HEK293 (cell line): Measurements from ENCODE around the gene ZSCAN9.

Experiments used
- CTCF ChIA-PET: fragments of 350-600 bp; formaldehyde crosslinking; extraction: SDS; loops from one replicate; lab custom pipeline; 2021; ENCODE audit warnings: antibody characterized with exemption; lab: Yijun Ruan, JAX
- POLR2A ChIA-PET: fragments of 300-600 bp; formaldehyde crosslinking; extraction: SDS; loops from one replicate; lab custom pipeline; 2020; ENCODE audit warnings: antibody characterized with exemption, inconsistent platforms; lab: Yijun Ruan, JAX
- H3K27ac ChIP-seq: fragments of 200-500 bp; sonication (Bioruptor generic); 2 replicates; pipeline ENCODE4 v1.5.1; 2014; ENCODE audit warnings: low read depth, low read length, control low read depth, inconsistent platforms; ENCODE audit errors: extremely low read depth
- H3K36me3 ChIP-seq, 2 experiments: fragments of 200-500 bp in 1 of 2; sonication (Bioruptor generic) in 1 of 2; 1 replicate in 1 of 2; 2 replicates in 1 of 2; pipeline ENCODE4 v1.5.1; 2014 to 2017; ENCODE audit warnings: inconsistent platforms in 2 of 2, low read length in 2 of 2; ENCODE audit not compliant: control insufficient read depth in 2 of 2, insufficient read depth in 1 of 2
- H3K4me1 ChIP-seq: fragments of 200-500 bp; sonication (Bioruptor generic); 2 replicates; pipeline ENCODE4 v1.5.1; 2014; ENCODE audit warnings: mild to moderate bottlenecking, low read length, inconsistent platforms; ENCODE audit not compliant: control insufficient read depth, insufficient read depth
- H3K4me3 ChIP-seq: 2 replicates; pipeline ENCODE4 v1.5.1; 2011; ENCODE audit warnings: low read depth, mild to moderate bottlenecking, control low read depth, low read length, moderate library complexity
- H3K9me3 ChIP-seq: fragments of 200-500 bp; sonication (Bioruptor generic); 2 replicates; pipeline ENCODE4 v1.5.1; 2014; ENCODE audit warnings: low read depth, low read length, inconsistent platforms; ENCODE audit not compliant: control insufficient read depth, insufficient read depth
- PRDM1 ChIP-seq: fragments of 450-650 bp; formaldehyde crosslinking; IDR thresholded peaks from 2 replicates; pipeline ENCODE4; 2016; ENCODE audit warnings: missing biosample characterization, missing genetic modification characterization
- SCRT1 ChIP-seq: fragments of 450-650 bp; formaldehyde crosslinking; IDR thresholded peaks from 2 replicates; pipeline ENCODE4 v1.5.1; 2016; ENCODE audit warnings: missing biosample characterization, missing genetic modification characterization, borderline replicate concordance
- SCRT2 ChIP-seq: fragments of 450-650 bp; formaldehyde crosslinking; IDR thresholded peaks from 2 replicates; pipeline ENCODE4 v1.5.1; 2016; ENCODE audit warnings: missing biosample characterization, missing genetic modification characterization
- ZBTB7A ChIP-seq: fragments of 450-650 bp; formaldehyde crosslinking; IDR thresholded peaks from 2 replicates; pipeline ENCODE4 v1.5.1; 2016; ENCODE audit warnings: low read depth, missing biosample characterization, missing genetic modification characterization
- ZFP37 ChIP-seq: fragments of 450-650 bp; formaldehyde crosslinking; IDR thresholded peaks from 2 replicates; pipeline ENCODE4 v1.5.1; 2016; ENCODE audit warnings: missing biosample characterization, missing genetic modification characterization
- ZNF10 ChIP-seq: fragments of 450-650 bp; formaldehyde crosslinking; IDR thresholded peaks from 2 replicates; pipeline ENCODE4 v1.5.1; 2017; ENCODE audit warnings: missing biosample characterization, missing genetic modification characterization
- ZNF24 ChIP-seq: fragments of 450-650 bp; formaldehyde crosslinking; IDR thresholded peaks from 2 replicates; pipeline ENCODE4 v1.5.1; 2016; ENCODE audit warnings: missing biosample characterization, missing genetic modification characterization
- ZNF335 ChIP-seq: fragments of 450-650 bp; formaldehyde crosslinking; conservative IDR thresholded peaks from 2 replicates; pipeline ENCODE4 v1.5.1; 2016; ENCODE audit warnings: missing biosample characterization, missing genetic modification characterization
- ZNF366 ChIP-seq: fragments of 450-650 bp; formaldehyde crosslinking; conservative IDR thresholded peaks from 2 replicates; pipeline ENCODE4 v1.5.1; 2016; ENCODE audit warnings: missing biosample characterization, missing genetic modification characterization
- ZNF423 ChIP-seq: fragments of 450-650 bp; formaldehyde crosslinking; IDR thresholded peaks from 2 replicates; pipeline ENCODE4 v1.5.1; 2016; ENCODE audit warnings: missing biosample characterization, missing genetic modification characterization
- ZNF48 ChIP-seq: fragments of 450-650 bp; formaldehyde crosslinking; IDR thresholded peaks from 2 replicates; pipeline ENCODE4 v1.5.1; 2016; ENCODE audit warnings: missing biosample characterization, missing genetic modification characterization
- ZNF623 ChIP-seq: fragments of 450-650 bp; formaldehyde crosslinking; IDR thresholded peaks from 2 replicates; pipeline ENCODE4 v1.5.1; 2016; ENCODE audit warnings: missing biosample characterization, missing genetic modification characterization
- ZSCAN23 ChIP-seq: fragments of 450-650 bp; formaldehyde crosslinking; IDR thresholded peaks from 2 replicates; pipeline ENCODE4 v1.5.1; 2016; ENCODE audit warnings: missing biosample characterization, missing genetic modification characterization
- TF ChIP-seq, protein P1 (sequence below): fragments of 450-650 bp; IDR thresholded peaks from 2 replicates; pipeline ENCODE4 v1.5.1; 2018; ENCODE audit warnings: missing biosample characterization, mild to moderate bottlenecking, missing genetic modification characterization

ZSCAN9 gene

GRCh38 chr6:28220257-28221133, 4.6 kb upstream of the ZSCAN9 start:
- Histone ChIP-seq H3K36me3 (no peaks in the 10 kb centered on the region), H3K9me3 (no peaks in the 10 kb centered on the region), H3K4me3 (no peak overlapping the region), H3K27ac (no peak overlapping the region), H3K4me1 (peaks cover 3% of the 10 kb centered on the region)
- ChIA-PET CTCF (interaction anchor here (0.5 to 1.4 kb wide), 5 partner anchors 45 to 891 kb away, joined by 3 to 4 read pairs (median 3); no protein-coding TSS in a partner anchor), POLR2A (interaction anchor here (0.6 to 2.0 kb wide), 4 partner anchors 46 to 79 kb away, joined by 3 to 5 read pairs (median 4); partner anchors contain the start of genes ZKSCAN8 and ZSCAN26)
- TF ChIP-seq, protein P1, sequence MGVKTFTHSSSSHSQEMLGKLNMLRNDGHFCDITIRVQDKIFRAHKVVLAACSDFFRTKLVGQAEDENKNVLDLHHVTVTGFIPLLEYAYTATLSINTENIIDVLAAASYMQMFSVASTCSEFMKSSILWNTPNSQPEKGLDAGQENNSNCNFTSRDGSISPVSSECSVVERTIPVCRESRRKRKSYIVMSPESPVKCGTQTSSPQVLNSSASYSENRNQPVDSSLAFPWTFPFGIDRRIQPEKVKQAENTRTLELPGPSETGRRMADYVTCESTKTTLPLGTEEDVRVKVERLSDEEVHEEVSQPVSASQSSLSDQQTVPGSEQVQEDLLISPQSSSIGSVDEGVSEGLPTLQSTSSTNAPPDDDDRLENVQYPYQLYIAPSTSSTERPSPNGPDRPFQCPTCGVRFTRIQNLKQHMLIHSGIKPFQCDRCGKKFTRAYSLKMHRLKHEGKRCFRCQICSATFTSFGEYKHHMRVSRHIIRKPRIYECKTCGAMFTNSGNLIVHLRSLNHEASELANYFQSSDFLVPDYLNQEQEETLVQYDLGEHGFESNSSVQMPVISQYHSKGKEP: no peak
- TF ChIP-seq SCRT2 (peak; percentile 94), SCRT1 (tag by site-specific recombination) (peak; percentile 80; the same call in 1 of the 2 replicates)

DNA sequence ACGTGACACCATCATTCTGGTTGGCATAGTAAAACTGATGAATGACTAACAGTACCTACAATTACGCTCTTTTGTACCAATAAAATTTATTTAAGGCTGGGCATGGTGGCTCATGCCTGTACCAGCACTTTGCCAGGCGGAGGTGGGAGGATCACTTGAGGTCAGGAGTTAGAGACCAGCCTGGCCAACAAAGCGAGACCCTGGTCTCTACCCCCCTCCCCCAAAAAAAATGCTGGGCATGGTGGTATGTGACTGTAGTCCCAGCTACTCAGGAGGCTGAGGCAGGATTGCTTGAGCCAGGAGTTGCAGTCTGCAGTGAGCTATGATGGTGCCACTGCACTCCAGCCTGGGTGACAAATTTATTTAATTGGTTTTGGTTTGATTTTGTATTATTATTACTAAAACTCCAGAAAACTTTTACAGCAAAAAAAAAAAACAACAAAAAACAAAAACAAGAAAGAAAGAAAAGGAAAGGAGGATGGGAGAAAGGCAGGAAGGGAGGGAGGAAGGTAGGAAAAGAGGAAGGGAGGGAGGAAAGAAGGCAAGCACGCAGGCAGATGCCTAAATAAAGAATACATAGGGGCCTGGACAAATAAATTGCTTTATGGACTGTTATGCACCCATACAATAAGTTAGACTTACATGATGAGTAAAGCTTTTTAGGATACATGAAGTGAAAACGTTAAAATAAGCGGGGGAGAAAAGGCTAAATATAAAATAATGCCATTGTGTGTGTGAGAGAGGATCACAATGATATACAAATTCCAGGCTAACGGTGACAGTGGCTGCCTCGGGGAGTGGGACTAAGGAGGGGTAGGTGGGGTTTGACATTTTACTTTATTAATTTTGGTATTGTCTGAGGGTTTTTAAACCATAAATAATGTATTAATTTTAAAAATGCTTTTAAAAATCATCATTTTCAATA, 682 bp upstream of the ZSCAN9 start:
- Histone ChIP-seq H3K27ac (peak overlapping the region; percentile 57), H3K9me3 (no peaks in the 10 kb centered on the region), H3K4me3 (peak overlapping the region; percentile 74), H3K36me3 (peaks cover 5 to 26% of the 10 kb centered on the region in 2 experiments; a peak in 2 of 3 replicates), H3K4me1 (peaks cover 3% of the 10 kb centered on the region; the same call in 1 of the 2 replicates)
- POLR2A ChIA-PET: interaction anchor here (0.7 to 2.7 kb wide), 5 partner anchors 17 to 331 kb away, joined by 4 to 13 read pairs (median 4); partner anchors contain the start of gene ZKSCAN8
- 0 out of 2 replicates have a peak, but pooled peaks have one; percentile 45 for TF ChIP-seq ZNF335
- TF ChIP-seq ZFP37 (tag by site-specific recombination): no peak
- TF ChIP-seq ZNF423 (tag by site-specific recombination): no peak
- no peak for TF ChIP-seq ZNF48 (tag by site-specific recombination)
- TF ChIP-seq ZNF366 (tag by site-specific recombination): peak; percentile 53; the same call in 1 of the 2 replicates
- no peak for TF ChIP-seq ZNF10 (tag by site-specific recombination)
- TF ChIP-seq ZNF623 (tag by site-specific recombination): no peak
- 0 out of 2 replicates have a peak, but pooled peaks have one; percentile 9 for TF ChIP-seq ZBTB7A (tag by site-specific recombination)
- TF ChIP-seq ZSCAN23 (tag by site-specific recombination): no peak
- peak; percentile 88 for TF ChIP-seq PRDM1 (tag by site-specific recombination)
- CTCF ChIA-PET: interaction anchor here (0.7 kb wide), 2 partner anchors 11 to 623 kb away, joined by 3 read pairs; no protein-coding TSS in a partner anchor

GRCh38 chr6:28226460-28226859, 1.4 kb downstream of the ZSCAN9 start:
- TF ChIP-seq ZNF24 (tag by site-specific recombination): no peak

More at GRCh38 chr6:28226460-28226859, 1.4 kb downstream of the ZSCAN9 start:
- H3K4me3 ChIP-seq: no peak overlapping the region
- peaks cover 3% of the 10 kb centered on the region; the same call in 1 of the 2 replicates for H3K4me1 ChIP-seq
- no peaks in the 10 kb centered on the region for H3K9me3 ChIP-seq
- CTCF ChIA-PET: interaction anchor here (1.4 kb wide), 1 partner anchor 15 kb away, joined by 3 read pairs; no protein-coding TSS in a partner anchor
- POLR2A ChIA-PET: interaction anchor here (0.9 to 2.7 kb wide), 7 partner anchors 8 to 129 kb away, joined by 3 to 13 read pairs (median 4); partner anchors contain the start of genes PGBD1, ZKSCAN4, ZKSCAN8 and ZSCAN26
- H3K27ac ChIP-seq: no peak overlapping the region
- H3K36me3 ChIP-seq: peaks cover 16 to 43% of the 10 kb centered on the region in 2 experiments
